ENCODE data around the gene TBC1D3B. TPM values are rescaled to one million over a fixed set of nuclear protein-coding genes. Genes with fewer than 3 reads are reported as not detected.

Gene TBC1D3B
- total and polyA plus RNA-seq, 10 of the 15 experiments (the other 5 are each of a cell fraction or from before 2014, with no cell fraction given): 0.67 to 8.5 (median 1.7) TPM; not detected in 2

DNA sequence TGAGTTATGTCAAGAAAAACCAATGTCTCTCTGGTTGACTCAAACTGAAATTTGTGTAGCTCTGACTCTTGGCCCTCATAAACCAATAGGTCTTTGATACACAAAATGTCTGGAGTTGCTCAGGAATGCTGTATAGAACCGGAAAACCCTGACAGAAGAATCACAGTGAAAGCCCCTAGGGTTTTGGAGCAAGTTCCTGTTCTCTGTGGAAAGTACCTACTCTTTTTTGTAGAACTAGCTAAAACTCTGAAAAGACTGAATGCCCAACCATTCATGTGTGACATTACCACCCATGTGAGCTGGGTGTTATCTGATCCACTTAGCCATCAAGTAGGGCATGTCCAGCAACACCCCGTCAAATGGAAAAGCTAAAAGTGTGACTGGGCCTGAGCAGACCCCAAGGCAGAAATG, 44.0 kb downstream of the TBC1D3B start (continued):
- TF ChIP-seq, protein P1, sequence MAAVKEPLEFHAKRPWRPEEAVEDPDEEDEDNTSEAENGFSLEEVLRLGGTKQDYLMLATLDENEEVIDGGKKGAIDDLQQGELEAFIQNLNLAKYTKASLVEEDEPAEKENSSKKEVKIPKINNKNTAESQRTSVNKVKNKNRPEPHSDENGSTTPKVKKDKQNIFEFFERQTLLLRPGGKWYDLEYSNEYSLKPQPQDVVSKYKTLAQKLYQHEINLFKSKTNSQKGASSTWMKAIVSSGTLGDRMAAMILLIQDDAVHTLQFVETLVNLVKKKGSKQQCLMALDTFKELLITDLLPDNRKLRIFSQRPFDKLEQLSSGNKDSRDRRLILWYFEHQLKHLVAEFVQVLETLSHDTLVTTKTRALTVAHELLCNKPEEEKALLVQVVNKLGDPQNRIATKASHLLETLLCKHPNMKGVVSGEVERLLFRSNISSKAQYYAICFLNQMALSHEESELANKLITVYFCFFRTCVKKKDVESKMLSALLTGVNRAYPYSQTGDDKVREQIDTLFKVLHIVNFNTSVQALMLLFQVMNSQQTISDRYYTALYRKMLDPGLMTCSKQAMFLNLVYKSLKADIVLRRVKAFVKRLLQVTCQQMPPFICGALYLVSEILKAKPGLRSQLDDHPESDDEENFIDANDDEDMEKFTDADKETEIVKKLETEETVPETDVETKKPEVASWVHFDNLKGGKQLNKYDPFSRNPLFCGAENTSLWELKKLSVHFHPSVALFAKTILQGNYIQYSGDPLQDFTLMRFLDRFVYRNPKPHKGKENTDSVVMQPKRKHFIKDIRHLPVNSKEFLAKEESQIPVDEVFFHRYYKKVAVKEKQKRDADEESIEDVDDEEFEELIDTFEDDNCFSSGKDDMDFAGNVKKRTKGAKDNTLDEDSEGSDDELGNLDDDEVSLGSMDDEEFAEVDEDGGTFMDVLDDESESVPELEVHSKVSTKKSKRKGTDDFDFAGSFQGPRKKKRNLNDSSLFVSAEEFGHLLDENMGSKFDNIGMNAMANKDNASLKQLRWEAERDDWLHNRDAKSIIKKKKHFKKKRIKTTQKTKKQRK (IDR thresholded peaks at IDR 0.05; ENCODE audit: low read depth, low read length): no peak
- TF ChIP-seq RCOR1 (conservative IDR thresholded peaks at IDR 0.05; ENCODE audit: low read depth, low read length) (no peak), EED (IDR thresholded peaks at IDR 0.05; ENCODE audit: low read depth) (peak; percentile 93), WRNIP1 (IDR thresholded peaks at IDR 0.05; ENCODE audit: borderline replicate concordance, low read depth, low read length) (no peak), RELA (IDR thresholded peaks at IDR 0.05; ENCODE audit: borderline replicate concordance, partially characterized antibody) (peak; percentile 32), ZNF384 (IDR thresholded peaks at IDR 0.05; ENCODE audit: borderline replicate concordance, low read depth, low read length) (no peak), TARDBP (IDR thresholded peaks at IDR 0.05; ENCODE audit: borderline replicate concordance) (no peak), CREM (IDR thresholded peaks at IDR 0.05; ENCODE audit: low read depth) (no peak)
- TF ChIP-seq, protein P2, sequence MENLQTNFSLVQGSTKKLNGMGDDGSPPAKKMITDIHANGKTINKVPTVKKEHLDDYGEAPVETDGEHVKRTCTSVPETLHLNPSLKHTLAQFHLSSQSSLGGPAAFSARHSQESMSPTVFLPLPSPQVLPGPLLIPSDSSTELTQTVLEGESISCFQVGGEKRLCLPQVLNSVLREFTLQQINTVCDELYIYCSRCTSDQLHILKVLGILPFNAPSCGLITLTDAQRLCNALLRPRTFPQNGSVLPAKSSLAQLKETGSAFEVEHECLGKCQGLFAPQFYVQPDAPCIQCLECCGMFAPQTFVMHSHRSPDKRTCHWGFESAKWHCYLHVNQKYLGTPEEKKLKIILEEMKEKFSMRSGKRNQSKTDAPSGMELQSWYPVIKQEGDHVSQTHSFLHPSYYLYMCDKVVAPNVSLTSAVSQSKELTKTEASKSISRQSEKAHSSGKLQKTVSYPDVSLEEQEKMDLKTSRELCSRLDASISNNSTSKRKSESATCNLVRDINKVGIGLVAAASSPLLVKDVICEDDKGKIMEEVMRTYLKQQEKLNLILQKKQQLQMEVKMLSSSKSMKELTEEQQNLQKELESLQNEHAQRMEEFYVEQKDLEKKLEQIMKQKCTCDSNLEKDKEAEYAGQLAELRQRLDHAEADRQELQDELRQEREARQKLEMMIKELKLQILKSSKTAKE (IDR thresholded peaks at IDR 0.05; ENCODE audit: low read depth, poor library complexity, severe bottlenecking): peak; percentile 39
- TF ChIP-seq, protein P3, sequence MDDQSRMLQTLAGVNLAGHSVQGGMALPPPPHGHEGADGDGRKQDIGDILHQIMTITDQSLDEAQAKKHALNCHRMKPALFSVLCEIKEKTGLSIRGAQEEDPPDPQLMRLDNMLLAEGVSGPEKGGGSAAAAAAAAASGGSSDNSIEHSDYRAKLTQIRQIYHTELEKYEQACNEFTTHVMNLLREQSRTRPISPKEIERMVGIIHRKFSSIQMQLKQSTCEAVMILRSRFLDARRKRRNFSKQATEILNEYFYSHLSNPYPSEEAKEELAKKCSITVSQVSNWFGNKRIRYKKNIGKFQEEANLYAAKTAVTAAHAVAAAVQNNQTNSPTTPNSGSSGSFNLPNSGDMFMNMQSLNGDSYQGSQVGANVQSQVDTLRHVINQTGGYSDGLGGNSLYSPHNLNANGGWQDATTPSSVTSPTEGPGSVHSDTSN (IDR thresholded peaks at IDR 0.05; ENCODE audit: insufficient replicate concordance, low read depth, low read length): no peak
- TF ChIP-seq, protein P4, sequence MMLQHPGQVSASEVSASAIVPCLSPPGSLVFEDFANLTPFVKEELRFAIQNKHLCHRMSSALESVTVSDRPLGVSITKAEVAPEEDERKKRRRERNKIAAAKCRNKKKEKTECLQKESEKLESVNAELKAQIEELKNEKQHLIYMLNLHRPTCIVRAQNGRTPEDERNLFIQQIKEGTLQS (IDR thresholded peaks at IDR 0.05; ENCODE audit: borderline replicate concordance, extremely low read depth, low read depth, low read length): no peak
- TF ChIP-seq, protein P5, sequence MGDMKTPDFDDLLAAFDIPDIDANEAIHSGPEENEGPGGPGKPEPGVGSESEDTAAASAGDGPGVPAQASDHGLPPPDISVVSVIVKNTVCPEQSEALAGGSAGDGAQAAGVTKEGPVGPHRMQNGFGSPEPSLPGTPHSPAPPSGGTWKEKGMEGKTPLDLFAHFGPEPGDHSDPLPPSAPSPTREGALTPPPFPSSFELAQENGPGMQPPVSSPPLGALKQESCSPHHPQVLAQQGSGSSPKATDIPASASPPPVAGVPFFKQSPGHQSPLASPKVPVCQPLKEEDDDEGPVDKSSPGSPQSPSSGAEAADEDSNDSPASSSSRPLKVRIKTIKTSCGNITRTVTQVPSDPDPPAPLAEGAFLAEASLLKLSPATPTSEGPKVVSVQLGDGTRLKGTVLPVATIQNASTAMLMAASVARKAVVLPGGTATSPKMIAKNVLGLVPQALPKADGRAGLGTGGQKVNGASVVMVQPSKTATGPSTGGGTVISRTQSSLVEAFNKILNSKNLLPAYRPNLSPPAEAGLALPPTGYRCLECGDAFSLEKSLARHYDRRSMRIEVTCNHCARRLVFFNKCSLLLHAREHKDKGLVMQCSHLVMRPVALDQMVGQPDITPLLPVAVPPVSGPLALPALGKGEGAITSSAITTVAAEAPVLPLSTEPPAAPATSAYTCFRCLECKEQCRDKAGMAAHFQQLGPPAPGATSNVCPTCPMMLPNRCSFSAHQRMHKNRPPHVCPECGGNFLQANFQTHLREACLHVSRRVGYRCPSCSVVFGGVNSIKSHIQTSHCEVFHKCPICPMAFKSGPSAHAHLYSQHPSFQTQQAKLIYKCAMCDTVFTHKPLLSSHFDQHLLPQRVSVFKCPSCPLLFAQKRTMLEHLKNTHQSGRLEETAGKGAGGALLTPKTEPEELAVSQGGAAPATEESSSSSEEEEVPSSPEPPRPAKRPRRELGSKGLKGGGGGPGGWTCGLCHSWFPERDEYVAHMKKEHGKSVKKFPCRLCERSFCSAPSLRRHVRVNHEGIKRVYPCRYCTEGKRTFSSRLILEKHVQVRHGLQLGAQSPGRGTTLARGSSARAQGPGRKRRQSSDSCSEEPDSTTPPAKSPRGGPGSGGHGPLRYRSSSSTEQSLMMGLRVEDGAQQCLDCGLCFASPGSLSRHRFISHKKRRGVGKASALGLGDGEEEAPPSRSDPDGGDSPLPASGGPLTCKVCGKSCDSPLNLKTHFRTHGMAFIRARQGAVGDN (IDR thresholded peaks at IDR 0.05): peak; percentile 75
- TF ChIP-seq, protein P6, sequence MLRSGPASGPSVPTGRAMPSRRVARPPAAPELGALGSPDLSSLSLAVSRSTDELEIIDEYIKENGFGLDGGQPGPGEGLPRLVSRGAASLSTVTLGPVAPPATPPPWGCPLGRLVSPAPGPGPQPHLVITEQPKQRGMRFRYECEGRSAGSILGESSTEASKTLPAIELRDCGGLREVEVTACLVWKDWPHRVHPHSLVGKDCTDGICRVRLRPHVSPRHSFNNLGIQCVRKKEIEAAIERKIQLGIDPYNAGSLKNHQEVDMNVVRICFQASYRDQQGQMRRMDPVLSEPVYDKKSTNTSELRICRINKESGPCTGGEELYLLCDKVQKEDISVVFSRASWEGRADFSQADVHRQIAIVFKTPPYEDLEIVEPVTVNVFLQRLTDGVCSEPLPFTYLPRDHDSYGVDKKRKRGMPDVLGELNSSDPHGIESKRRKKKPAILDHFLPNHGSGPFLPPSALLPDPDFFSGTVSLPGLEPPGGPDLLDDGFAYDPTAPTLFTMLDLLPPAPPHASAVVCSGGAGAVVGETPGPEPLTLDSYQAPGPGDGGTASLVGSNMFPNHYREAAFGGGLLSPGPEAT (IDR thresholded peaks at IDR 0.05; ENCODE audit: low read depth): peak; percentile 91
- TF ChIP-seq, protein P7, sequence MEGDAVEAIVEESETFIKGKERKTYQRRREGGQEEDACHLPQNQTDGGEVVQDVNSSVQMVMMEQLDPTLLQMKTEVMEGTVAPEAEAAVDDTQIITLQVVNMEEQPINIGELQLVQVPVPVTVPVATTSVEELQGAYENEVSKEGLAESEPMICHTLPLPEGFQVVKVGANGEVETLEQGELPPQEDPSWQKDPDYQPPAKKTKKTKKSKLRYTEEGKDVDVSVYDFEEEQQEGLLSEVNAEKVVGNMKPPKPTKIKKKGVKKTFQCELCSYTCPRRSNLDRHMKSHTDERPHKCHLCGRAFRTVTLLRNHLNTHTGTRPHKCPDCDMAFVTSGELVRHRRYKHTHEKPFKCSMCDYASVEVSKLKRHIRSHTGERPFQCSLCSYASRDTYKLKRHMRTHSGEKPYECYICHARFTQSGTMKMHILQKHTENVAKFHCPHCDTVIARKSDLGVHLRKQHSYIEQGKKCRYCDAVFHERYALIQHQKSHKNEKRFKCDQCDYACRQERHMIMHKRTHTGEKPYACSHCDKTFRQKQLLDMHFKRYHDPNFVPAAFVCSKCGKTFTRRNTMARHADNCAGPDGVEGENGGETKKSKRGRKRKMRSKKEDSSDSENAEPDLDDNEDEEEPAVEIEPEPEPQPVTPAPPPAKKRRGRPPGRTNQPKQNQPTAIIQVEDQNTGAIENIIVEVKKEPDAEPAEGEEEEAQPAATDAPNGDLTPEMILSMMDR (IDR thresholded peaks at IDR 0.05 in 2 of 3, conservative IDR thresholded peaks at IDR 0.05 in 1 of 3; ENCODE audit: control insufficient read depth in 2 of 3, extremely low read depth in 1 of 3, insufficient read depth in 1 of 3, low read depth in 3 of 3, low read length in 3 of 3): no peak
